Coronary artery (tissue), 2 donors: ENCODE measurements around the gene PGAM5.

ENCODE experiments used
- DNase-seq: peaks from one replicate; pipeline ENCODE4 v3.0.0-alpha.2; 2017; ENCODE audit warnings: low spot score
- H3K27ac ChIP-seq, 2 donors: fragments of 200-600 bp; sonication (generic); one replicate each; pipeline ENCODE4 v1.5.1; 2016 to 2019
- H3K4me3 ChIP-seq: fragments of 200-600 bp; sonication (generic); 2 replicates; pipeline ENCODE4 v1.5.1; 2016; ENCODE audit warnings: mild to moderate bottlenecking, moderate library complexity
- CTCF ChIP-seq: fragments of 200-600 bp; sonication (generic); IDR thresholded peaks from one replicate; pipeline ENCODE4 v1.5.1; 2019; ENCODE audit warnings: antibody characterized with exemption

Gene PGAM5

GRCh38 chr12:132716356-132716755, 5.7 kb downstream of the PGAM5 start:
- DNase-seq, result no peak
- TF ChIP-seq CTCF, result no peak
- Histone ChIP-seq H3K27ac (no peak overlapping the region), H3K4me3 (no peak overlapping the region)

- Histone ChIP-seq H3K27ac (no peak overlapping the region), H3K4me3 (no peak overlapping the region)
- TF ChIP-seq CTCF, result no peak
- DNase-seq, result no peak
Observed at GRCh38 chr12:132717011-132717410, 6.4 kb downstream of the PGAM5 start.

GRCh38 chr12:132717531-132718387, 7.1 kb downstream of the PGAM5 start:
- no peak for TF ChIP-seq CTCF
- no peak overlapping the region for H3K4me3 ChIP-seq

GRCh38 chr12:132718644-132719043, 8.0 kb downstream of the PGAM5 start:
- no peak for DNase-seq
- TF ChIP-seq CTCF, result no peak
- Histone ChIP-seq H3K4me3 (no peak overlapping the region), H3K27ac (no peak overlapping the region)

More at GRCh38 chr12:132717531-132718387, 7.1 kb downstream of the PGAM5 start:
- no peak overlapping the region for H3K27ac ChIP-seq
- DNase-seq, result no peak

- no peak for DNase-seq
- H3K4me3 ChIP-seq, result no peak overlapping the region
- TF ChIP-seq CTCF, result no peak
- H3K27ac ChIP-seq, result no peak overlapping the region
Observed at GRCh38 chr12:132719141-132719953, 8.7 kb downstream of the PGAM5 start.

GRCh38 chr12:132719954-132720324, 9.3 kb downstream of the PGAM5 start:
- DNase-seq, result no peak

More at GRCh38 chr12:132719954-132720324, 9.3 kb downstream of the PGAM5 start:
- no peak overlapping the region for H3K4me3 ChIP-seq
- no peak overlapping the region for H3K27ac ChIP-seq
- TF ChIP-seq CTCF, result no peak
